Embryonic facial prominence (tissue), 1 donor: Measurements from ENCODE around the gene PRSS35.
"Not testable (repeated sequence)": the region's sequence is repeated elsewhere in the genome, so short reads cannot be mapped to it uniquely, and the experiment has no call there.

Experiments used
- DNase-seq: peaks from one replicate; pipeline ENCODE4 v3.0.0-alpha.2; 2016; ENCODE audit errors: extremely low spot score

PRSS35 gene, protein sequence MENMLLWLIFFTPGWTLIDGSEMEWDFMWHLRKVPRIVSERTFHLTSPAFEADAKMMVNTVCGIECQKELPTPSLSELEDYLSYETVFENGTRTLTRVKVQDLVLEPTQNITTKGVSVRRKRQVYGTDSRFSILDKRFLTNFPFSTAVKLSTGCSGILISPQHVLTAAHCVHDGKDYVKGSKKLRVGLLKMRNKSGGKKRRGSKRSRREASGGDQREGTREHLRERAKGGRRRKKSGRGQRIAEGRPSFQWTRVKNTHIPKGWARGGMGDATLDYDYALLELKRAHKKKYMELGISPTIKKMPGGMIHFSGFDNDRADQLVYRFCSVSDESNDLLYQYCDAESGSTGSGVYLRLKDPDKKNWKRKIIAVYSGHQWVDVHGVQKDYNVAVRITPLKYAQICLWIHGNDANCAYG

GRCh38 chr6:83511901-83512681 lies at the start of gene PRSS35:
Gene PRSS35, plus strand, starts transcription at chr6:83512534. Its CDS starts 10,908 bp downstream, at chr6:83523442.
- no peak for DNase-seq

DNA sequence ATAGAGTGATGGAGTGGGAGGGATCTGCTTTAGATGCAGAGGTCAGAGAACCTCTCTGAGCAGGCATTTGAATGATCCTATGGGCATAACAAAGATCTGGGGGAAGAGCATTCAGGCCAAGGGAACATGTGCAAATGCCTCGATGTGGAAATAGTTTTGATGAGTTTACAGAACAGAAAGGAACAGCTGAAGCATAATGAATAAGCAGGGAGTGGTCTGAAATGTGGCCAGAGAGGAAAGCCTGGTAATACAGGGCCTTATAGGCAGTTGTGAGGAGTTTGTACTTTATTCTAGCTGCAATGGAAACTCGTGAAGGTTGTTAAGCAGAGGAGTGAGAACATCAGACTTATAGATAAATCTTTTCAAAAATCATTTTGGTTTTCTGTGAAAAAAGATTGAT lies 48.4 kb upstream of the PRSS35 start:
- no peak for DNase-seq

- no peak for DNase-seq
Observed at GRCh38 chr6:83464381-83465140, 47.8 kb upstream of the PRSS35 start.

GRCh38 chr6:83466328-83466727 lies 46.0 kb upstream of the PRSS35 start:
- no peak for DNase-seq

DNA sequence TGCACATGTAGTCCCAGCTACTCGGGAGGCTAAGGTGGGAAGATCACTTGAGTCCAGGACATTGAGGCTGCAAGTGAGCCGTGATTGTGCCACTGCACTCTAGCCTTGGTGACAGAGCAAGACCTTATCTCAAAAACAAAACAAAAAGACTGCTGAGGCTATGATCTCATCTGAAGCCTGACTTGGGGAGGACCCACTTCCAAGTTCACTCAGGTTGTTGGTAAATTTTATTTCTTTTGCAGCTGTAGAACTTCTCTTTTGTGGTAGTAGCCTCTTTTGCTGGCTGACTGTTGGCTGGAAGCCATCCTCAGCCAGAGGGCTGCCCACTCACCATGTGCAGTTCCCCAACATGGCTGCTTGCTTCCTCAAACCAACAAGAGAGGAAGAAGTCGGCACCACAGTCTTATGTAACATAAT lies 44.7 kb upstream of the PRSS35 start:
- DNase-seq, result no peak

DNA sequence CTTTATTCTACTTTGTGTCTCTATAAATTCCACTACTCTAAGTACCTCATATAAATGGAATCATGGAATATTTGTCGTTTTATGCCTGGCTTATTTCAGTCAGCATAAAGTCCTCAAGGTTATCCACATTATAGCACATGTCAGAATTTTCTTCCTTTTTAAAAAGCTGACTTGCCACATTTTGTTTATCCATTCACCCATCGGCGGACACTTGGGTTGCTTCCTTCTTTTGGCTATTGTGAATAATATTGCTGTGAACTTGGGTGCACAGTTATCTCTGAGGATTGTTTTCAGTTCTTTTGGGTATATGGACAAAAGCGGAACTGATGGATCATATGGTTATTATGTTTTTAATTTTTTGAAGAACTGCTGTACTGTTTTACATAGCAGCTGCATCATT lies 42.3 kb upstream of the PRSS35 start:
- DNase-seq, result no peak

GRCh38 chr6:83470587-83470986 lies 41.7 kb upstream of the PRSS35 start:
- DNase-seq, result no peak

DNA sequence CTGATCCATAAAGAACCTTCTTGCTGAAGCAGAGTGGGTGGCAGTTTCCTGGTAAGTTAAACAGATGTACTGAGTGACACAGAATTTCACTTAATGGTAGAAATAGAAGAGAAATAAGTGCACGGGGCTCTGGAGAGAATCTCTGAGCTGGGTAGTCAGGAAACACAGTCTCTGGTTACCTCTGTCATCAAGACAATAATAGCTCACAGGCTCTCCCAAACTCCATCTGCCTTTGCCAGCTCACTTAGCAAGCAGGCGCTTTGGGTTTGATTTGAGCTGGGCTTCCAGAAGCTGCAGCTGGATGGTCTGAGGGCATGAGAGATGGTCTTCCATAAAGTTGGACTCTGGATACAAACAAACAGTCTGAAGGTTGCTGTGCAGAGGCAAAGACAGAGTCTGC lies 39.6 kb upstream of the PRSS35 start:
- DNase-seq, result no peak

GRCh38 chr6:83474309-83474708 lies 38.0 kb upstream of the PRSS35 start:
- no peak for DNase-seq

DNA sequence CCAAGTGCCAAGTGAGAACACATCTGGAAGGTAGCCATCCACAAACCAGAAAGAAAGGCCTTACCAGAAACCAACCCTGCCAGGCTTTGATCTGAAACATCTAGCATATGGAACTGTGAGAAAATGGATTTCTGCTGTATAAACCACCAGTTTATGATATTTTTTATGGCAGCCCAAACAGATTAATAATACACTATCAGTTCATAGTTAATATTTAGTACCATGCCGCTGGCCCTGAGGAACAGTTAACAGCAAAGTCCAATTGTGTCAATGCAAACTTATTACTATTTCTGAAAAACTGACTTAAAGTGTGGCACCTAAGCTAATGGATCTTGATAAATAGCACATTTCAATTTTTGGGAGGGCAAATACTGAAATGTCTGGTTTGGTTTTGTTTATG lies 35.4 kb upstream of the PRSS35 start:
- no peak for DNase-seq

GRCh38 chr6:83479389-83479788 lies 32.9 kb upstream of the PRSS35 start:
- no peak for DNase-seq

- no peak for DNase-seq
Observed at GRCh38 chr6:83480470-83480869, 31.9 kb upstream of the PRSS35 start.

GRCh38 chr6:83481938-83482337 lies 30.4 kb upstream of the PRSS35 start:
- not testable (repeated sequence) for DNase-seq

DNA sequence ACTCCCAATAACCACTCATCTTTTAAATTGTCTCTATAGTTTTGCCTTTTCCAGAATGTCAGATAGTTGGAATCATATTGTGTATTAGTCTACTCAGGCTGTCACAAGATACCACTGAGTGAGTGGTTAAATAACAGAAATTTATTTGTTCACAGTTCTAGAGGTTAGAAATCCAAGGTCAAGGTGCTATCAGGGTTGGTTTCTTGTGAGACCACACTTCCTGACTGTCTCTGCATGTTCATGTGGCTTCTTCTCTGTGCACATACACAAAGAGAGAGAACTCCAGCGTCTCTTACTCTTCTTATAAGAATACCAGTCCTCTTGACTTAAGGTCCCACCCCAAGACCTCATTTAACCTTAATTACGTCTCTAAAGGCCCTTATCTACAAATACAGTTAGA lies 23.9 kb upstream of the PRSS35 start:
- DNase-seq, result no peak

DNA sequence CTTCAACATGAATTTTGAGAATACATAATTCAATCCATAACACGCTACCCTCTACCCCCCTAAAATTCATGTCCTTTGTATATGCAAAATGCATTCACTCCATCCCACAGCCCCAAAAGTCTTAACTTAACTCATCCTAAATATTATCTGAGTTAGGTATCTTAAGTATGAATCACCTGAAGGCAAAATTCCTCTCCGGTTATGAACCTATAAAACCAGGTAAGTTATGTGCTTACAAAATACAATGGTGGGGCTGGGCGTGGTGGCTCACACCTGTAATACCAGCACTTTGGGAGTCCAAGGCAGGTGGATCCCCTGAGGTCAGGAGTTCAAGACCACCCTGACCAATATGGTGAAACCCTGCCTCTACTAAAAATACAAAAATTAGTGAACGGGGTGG lies 23.5 kb upstream of the PRSS35 start:
- DNase-seq, result no peak

- DNase-seq, result no peak
Observed at GRCh38 chr6:83490217-83490807, 22.0 kb upstream of the PRSS35 start.

DNA sequence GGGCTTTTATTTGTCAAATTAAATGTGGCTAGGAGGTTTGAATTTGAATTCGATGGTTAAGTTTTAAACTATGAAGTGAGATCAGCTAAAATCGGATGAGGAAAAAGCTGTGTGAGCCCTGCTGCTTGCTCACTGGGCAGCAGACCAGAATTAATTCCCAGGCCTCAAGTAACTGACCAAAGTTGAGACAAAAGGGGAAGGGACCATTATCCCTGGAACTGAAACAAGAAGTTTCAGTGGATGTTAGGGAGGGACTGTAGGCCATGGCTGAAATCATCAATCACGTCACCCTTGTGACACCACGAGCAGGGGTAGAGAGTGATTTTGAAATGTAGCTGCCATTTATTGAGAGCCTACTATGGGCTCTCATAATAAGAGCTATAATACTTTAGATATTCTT lies 7.0 kb upstream of the PRSS35 start:
- no peak for DNase-seq

DNA sequence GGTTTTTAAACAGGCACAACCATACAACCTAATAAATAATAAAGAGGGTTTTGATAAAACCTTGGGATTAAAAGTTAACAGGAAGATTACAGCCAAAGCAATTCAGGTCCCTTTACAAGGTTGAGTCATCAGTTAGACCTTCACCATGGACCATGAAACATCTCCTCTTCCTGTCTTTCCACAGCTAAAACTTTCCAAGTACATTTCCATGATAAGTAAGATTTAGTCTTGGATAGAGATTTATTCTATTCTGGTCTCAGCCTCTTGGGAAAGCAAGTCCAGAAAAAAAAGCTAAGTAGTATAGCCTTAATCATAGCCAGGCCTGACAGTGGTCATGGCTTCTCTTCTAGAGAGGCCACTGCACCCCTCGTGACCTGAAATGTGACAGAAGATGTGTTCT lies 2.9 kb upstream of the PRSS35 start:
- no peak for DNase-seq

- DNase-seq, result no peak
Observed at GRCh38 chr6:83510791-83511190, 1.5 kb upstream of the PRSS35 start.

GRCh38 chr6:83511266-83511665 lies 1.1 kb upstream of the PRSS35 start:
- no peak for DNase-seq

GRCh38 chr6:83514466-83514865 lies 2.1 kb downstream of the PRSS35 start:
- DNase-seq, result peak; percentile 33

DNA sequence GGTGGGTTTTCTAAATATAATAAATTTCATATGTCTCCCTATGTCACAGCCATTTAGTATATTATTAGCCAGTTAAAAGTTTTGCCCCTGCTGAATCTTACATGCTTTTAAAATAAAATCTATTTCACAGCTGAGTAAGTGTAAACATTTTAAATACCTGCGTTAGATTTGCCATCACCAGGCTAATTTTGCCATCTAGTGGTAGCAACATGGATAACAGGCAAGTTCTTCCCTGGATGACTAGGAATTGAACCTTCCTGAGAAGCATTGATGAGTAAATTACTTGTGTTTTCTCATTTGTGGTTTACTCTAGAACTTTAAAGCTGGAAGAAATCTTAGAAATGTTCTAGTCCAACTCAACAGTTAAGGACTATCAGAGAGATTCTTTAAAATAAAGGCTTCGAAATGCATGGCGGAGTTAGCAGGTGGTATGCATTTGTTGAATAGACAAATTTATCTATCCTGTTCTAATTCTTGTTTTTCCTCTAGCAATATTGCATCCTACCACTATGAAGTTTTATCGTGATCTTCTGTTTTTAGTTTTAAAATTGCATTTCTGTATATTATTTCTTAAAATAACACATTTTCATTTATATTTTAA lies 2.6 kb downstream of the PRSS35 start:
- DNase-seq, result no peak
